Keratinocyte (primary cell): ENCODE data around the gene TOGARAM1. TPM values are rescaled to one million over a fixed set of nuclear protein-coding genes. Genes with fewer than 3 reads are reported as not detected.

Source experiments
- DNase-seq: peaks from one replicate; pipeline ENCODE4 v3.0.0-alpha.2; 2011; ENCODE audit warnings: low read depth, missing footprints, low spot score
- FAIRE-seq: peaks from 2 replicates; lab custom pipeline; 2011; peaks lifted over from hg19 to GRCh38; lab: Jason Lieb, UNC
- H2AFZ ChIP-seq: 2 replicates; pipeline ENCODE4 v1.6.0; 2012; ENCODE audit warnings: low read length, control low read depth, inconsistent platforms; ENCODE audit not compliant: control insufficient read depth
- H3K27ac ChIP-seq: 2 replicates; pipeline ENCODE4 v1.5.1; 2011; ENCODE audit warnings: low read length; ENCODE audit not compliant: control insufficient read depth, insufficient read depth
- H3K27me3 ChIP-seq: 3 replicates; pipeline ENCODE4 v1.6.0; 2011; ENCODE audit warnings: low read length; ENCODE audit not compliant: control insufficient read depth, insufficient read depth; ENCODE audit errors: extremely low read depth
- H3K36me3 ChIP-seq, 2 experiments: 2 replicates in 1 of 2; 3 replicates in 1 of 2; pipeline ENCODE4 v1.5.1; 2011; ENCODE audit warnings: low read length in 2 of 2, mild to moderate bottlenecking in 1 of 2; ENCODE audit not compliant: control insufficient read depth in 2 of 2, insufficient read depth in 2 of 2; ENCODE audit errors: extremely low read depth in 1 of 2
- H3K4me1 ChIP-seq: 3 replicates; pipeline ENCODE4 v1.5.1; 2011; ENCODE audit warnings: low read length; ENCODE audit not compliant: control insufficient read depth, insufficient read depth; ENCODE audit errors: extremely low read depth
- H3K4me2 ChIP-seq: 3 replicates; pipeline ENCODE4 v1.6.0; 2011; ENCODE audit warnings: low read depth, low read length; ENCODE audit not compliant: control insufficient read depth, insufficient read depth; ENCODE audit errors: extremely low read depth
- H3K4me3 ChIP-seq, 3 experiments: fragments of 200-600 bp in 1 of 3; sonication (generic) in 1 of 3; 2 replicates in 2 of 3; 3 replicates in 1 of 3; pipeline ENCODE4 v1.5.1; 2011 to 2016; ENCODE audit warnings: low read length in 3 of 3, mild to moderate bottlenecking in 3 of 3, control low read depth in 2 of 3, inconsistent platforms in 1 of 3, low read depth in 1 of 3, mixed read lengths in 1 of 3, mixed run types in 1 of 3, moderate library complexity in 1 of 3; ENCODE audit not compliant: control insufficient read depth in 2 of 3, insufficient read depth in 2 of 3; ENCODE audit errors: extremely low read depth in 1 of 3
- H3K79me2 ChIP-seq: 2 replicates; pipeline ENCODE4 v1.6.0; 2012; ENCODE audit warnings: low read length; ENCODE audit not compliant: control insufficient read depth, insufficient read depth
- H3K9ac ChIP-seq: 3 replicates; pipeline ENCODE4 v1.6.0; 2011; ENCODE audit warnings: low read length; ENCODE audit not compliant: control insufficient read depth, insufficient read depth; ENCODE audit errors: extremely low read depth
- H3K9me1 ChIP-seq: 3 replicates; pipeline ENCODE4 v1.6.0; 2011; ENCODE audit warnings: low read length; ENCODE audit not compliant: control insufficient read depth, insufficient read depth; ENCODE audit errors: extremely low read depth
- H3K9me3 ChIP-seq: 2 replicates; pipeline ENCODE4 v1.5.1; 2012; ENCODE audit warnings: low read depth, low read length; ENCODE audit not compliant: control insufficient read depth
- H4K20me1 ChIP-seq: 3 replicates; pipeline ENCODE4 v1.6.0; 2011; ENCODE audit warnings: low read length; ENCODE audit not compliant: control insufficient read depth, insufficient read depth; ENCODE audit errors: extremely low read depth
- EZH2 ChIP-seq: IDR thresholded peaks from one replicate; pipeline ENCODE4 v1.6.1; 2012; ENCODE audit warnings: inconsistent platforms, mild to moderate bottlenecking, low read length, moderate library complexity
- dilution Hi-C: fragments of 300-500 bp; cut with MboI; formaldehyde crosslinking; loops from one replicate; pipeline ENCODE4 v1.7.0; 2020; ENCODE audit warnings: low sequenced_read_pairs; ENCODE audit not compliant: extremely low pct_ligation_motif_present
- polyA plus RNA-seq, 5 experiments: library from polyadenylated mRNA; depleted of rRNA in 3 of 5; stranded (reverse) in 3 of 5; stranded (forward) in 1 of 5; unstranded in 1 of 5; fragments of >200 nt; gene quantifications; 1 replicate in 1 of 5; 2 replicates in 3 of 5; 3 replicates in 1 of 5; pipeline versions ENCODE4 v1.2.1 to v1.2.3, GENCODE V29; 2011 to 2012; ENCODE audit warnings: missing spikeins in 2 of 5, low read depth in 1 of 5, low replicate concordance in 1 of 5
- TF ChIP-seq, protein P1 (sequence below), 3 experiments: IDR thresholded peaks in 1 of 3; conservative IDR thresholded peaks in 1 of 3; optimal IDR thresholded peaks in 1 of 3; 2 replicates in 2 of 3; 3 replicates in 1 of 3; pipeline versions ENCODE3 to v1.5.1; 2011; ENCODE audit warnings: low read length in 3 of 3, mild to moderate bottlenecking in 3 of 3, moderate library complexity in 2 of 3, control low read depth in 1 of 3, inconsistent platforms in 1 of 3; ENCODE audit not compliant: insufficient read depth in 2 of 3; ENCODE audit errors: extremely low read depth in 1 of 3

Gene TOGARAM1
- polyA plus RNA-seq, 1 donor (not counting 4 experiments of a cell fraction or from before 2014, with no cell fraction given): 8.2 TPM

DNA sequence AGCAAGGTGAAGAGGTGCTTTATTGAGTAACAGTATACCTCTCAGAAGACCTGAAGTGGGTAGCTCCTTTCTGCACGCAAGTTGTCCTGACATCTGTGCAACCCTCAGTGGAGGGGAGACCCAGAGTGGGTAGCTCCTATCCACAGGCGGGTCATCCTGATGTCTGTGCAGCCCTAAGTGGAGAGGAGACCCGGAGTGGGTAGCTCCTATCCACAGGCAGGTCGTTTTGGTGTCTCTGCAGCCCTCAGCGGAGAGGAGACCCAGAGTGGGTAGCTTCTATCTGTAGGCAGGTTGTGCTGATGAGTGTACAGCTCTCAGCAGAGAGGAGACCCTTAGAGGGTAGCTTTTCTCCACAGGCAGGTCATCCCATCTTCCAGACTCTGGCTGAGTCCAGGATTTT, 76.9 kb downstream of the TOGARAM1 start:
- H3K36me3 ChIP-seq: peaks cover 0 to 7% of the 10 kb centered on the region in 2 experiments
- H4K20me1 ChIP-seq: no peaks in the 10 kb centered on the region
- H3K9me1 ChIP-seq: no peaks in the 10 kb centered on the region
- no peak for DNase-seq
- no peak overlapping the region for H3K9ac ChIP-seq
- no peak overlapping the region for H2AFZ ChIP-seq
- FAIRE-seq: no peak
- H3K79me2 ChIP-seq: no peaks in the 10 kb centered on the region
- no peaks in the 10 kb centered on the region for H3K27me3 ChIP-seq
- no peak overlapping the region for H3K4me2 ChIP-seq
- no peaks in the 10 kb centered on the region for H3K9me3 ChIP-seq
- TF ChIP-seq EZH2: no peak
- TF ChIP-seq, protein P1, sequence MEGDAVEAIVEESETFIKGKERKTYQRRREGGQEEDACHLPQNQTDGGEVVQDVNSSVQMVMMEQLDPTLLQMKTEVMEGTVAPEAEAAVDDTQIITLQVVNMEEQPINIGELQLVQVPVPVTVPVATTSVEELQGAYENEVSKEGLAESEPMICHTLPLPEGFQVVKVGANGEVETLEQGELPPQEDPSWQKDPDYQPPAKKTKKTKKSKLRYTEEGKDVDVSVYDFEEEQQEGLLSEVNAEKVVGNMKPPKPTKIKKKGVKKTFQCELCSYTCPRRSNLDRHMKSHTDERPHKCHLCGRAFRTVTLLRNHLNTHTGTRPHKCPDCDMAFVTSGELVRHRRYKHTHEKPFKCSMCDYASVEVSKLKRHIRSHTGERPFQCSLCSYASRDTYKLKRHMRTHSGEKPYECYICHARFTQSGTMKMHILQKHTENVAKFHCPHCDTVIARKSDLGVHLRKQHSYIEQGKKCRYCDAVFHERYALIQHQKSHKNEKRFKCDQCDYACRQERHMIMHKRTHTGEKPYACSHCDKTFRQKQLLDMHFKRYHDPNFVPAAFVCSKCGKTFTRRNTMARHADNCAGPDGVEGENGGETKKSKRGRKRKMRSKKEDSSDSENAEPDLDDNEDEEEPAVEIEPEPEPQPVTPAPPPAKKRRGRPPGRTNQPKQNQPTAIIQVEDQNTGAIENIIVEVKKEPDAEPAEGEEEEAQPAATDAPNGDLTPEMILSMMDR (optimal IDR thresholded peaks at IDR 0.05 in 1 of 3, IDR thresholded peaks at IDR 0.05 in 1 of 3, conservative IDR thresholded peaks at IDR 0.05 in 1 of 3; ENCODE audit: extremely low read depth in 1 of 3, insufficient read depth in 2 of 3, low read length in 3 of 3): no peak
- H3K4me3 ChIP-seq: no peak overlapping the region
- no peaks in the 10 kb centered on the region for H3K4me1 ChIP-seq
- H3K27ac ChIP-seq: no peak overlapping the region
- dilution Hi-C loops: no loop called here

DNA sequence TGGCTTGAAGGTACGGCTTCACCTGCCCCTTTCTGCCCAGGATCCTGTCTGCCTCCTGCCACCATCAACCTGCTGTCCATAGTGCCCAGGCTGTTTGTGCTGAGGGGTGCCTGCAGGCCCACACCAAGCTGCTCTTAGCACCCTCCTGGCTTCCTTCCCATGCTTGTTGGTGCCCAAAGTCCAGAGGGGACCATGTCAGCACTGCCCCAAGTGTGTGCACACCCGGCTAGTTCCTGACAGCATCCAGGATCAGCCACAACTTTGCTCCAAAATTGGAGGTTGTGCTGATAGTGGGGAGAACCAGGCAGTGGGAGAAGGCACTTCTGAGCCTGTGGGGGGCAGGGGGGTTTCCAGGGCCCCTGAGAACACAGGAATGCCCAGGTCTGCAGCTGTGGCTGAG, 77.4 kb downstream of the TOGARAM1 start:
- DNase-seq (no peak), FAIRE-seq (no peak)
- Histone ChIP-seq H3K79me2 (no peaks in the 10 kb centered on the region), H3K27ac (no peak overlapping the region), H3K4me1 (no peaks in the 10 kb centered on the region), H3K36me3 (peaks cover 0 to 7% of the 10 kb centered on the region in 2 experiments), H3K9me3 (no peaks in the 10 kb centered on the region), H3K9ac (no peak overlapping the region), H2AFZ (no peak overlapping the region), H3K9me1 (no peaks in the 10 kb centered on the region), H3K4me3 (no peak overlapping the region), H4K20me1 (no peaks in the 10 kb centered on the region), H3K27me3 (no peaks in the 10 kb centered on the region), H3K4me2 (no peak overlapping the region)
- TF ChIP-seq EZH2: no peak
- TF ChIP-seq, protein P1 (optimal IDR thresholded peaks at IDR 0.05 in 1 of 3, IDR thresholded peaks at IDR 0.05 in 1 of 3, conservative IDR thresholded peaks at IDR 0.05 in 1 of 3; ENCODE audit: extremely low read depth in 1 of 3, insufficient read depth in 2 of 3, low read length in 3 of 3): no peak
- dilution Hi-C loops: no loop called here
